HG02852 (cell line): ENCODE data around the gene KCNK1.
"Not testable (repeated sequence)": the region's sequence is repeated elsewhere in the genome, so short reads cannot be mapped to it uniquely, and the experiment has no call there.

Experiments used
- ATAC-seq: cut with Tn5 transposase; IDR thresholded peaks from one replicate; pipeline ENCODE4 v1.9.1; 2021; ENCODE audit warnings: mild to moderate bottlenecking, moderate library complexity; ENCODE audit not compliant: unreplicated experiment

KCNK1 gene

DNA sequence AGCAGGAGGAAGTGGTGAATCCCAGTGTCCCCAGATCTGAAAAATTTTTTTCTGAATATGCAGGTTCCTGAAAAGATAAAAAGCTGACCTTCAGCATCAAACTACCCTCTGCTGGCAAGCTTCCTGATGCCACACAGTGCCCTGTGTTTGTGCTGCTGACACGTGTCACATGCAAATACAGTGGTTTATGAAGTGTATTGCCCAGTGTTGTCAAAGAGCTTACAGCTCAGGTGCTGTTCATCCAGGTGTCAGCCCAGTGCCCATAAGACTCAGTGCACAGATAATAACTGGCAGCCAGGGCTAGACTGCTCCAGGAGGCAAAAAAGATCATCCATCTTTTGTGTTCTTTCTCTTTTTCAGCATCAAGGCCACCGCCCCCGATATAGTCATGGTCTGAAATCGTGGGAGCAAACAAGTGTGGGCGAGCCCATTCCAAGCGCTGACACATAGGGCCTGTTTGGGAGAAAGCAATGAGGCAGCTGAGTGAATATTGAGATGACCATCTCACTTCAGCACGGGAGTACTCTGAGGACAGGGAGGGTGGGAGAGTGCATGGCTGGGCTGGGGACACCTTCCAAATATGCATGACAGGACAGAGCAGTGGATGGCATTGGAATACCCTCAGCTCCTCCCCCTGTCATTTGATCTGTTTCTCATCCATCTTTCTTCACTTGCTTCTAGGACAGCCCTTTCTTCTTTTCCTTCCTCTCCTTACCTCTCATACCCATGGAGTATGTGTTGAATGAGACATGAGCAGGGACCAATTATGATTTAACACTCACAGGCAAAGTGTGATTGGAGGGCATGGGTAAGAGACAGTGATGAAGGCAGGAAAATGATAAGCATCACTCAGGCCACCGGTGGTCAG, 6.4 kb upstream of the KCNK1 start:
- ATAC-seq: no peak

DNA sequence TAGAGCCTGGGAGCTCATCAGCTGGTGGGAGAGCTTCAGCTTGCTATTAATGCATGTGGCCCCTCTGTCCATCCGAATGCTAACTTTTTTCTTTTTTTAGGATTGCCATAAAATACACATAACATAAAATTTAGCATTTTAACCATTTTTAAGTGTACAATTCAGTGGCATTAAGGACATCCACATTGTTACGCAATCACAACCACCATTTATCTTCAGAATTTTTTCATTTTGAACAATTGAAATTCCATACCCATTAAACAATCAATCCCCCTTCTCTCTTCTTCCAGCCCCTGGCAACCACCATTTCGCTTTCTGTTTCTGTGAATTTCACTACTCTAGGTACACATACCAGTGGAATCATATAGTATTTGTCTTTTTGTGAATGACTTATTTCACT, 4.9 kb upstream of the KCNK1 start:
- no peak for ATAC-seq

DNA sequence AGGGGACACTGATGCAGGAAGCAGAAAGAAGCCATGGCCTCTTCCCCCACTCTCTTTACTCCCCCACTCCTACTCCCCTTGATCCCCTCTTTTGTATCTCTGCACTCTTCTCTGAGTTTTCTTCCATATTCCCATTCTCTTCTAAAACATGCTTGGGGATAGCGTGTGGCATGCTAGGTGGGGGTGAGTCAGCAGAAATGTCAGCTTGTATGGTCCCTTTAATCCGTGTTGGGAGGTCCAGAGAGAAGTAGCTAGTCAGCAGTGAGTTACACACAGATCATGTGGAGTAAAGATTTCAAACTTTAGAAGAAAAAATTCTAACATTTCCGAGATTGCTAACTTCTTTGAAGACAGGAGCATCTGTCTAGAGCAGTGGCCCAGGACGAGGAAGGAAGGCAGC, 4.0 kb upstream of the KCNK1 start:
- ATAC-seq: no peak

DNA sequence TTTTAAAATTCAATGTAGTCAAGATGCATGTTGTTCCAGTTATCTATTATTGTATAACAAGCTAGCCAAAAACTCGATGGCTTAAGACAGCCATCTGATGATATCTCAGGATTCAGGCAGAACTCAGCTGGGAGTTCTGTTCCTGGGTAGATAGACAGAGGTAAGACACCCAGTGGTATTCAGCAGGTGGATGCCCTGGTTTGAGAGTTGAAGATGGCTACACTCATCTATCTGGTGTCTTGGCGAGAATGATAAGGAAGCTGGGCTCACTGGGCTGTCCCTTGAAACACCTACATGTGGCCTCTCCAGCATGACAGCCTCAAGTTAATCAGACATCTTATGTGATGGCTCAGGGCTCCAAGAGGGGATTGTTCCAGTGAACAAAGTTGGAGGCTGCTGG, 3.3 kb upstream of the KCNK1 start:
- no peak for ATAC-seq

DNA sequence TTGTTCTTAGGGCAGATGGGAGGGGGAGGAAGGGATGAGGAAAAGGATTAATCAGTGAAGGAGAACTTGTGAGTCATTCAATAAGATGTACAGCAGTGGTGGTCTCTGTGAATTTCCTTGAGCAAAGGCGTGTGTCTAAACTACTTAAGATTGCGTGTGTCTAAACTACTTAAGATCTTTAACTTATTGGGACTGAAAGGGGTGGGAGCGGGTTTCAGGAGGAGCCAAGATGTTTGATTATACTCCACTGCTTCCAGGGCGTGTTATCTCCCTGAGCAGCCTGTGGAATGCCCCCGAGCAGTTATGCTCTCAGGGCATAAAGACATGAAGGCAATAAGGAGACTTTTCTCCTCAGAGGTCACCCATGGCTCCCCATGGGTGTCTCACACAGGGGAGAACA, 2.5 kb upstream of the KCNK1 start:
- ATAC-seq: not testable (repeated sequence)

DNA sequence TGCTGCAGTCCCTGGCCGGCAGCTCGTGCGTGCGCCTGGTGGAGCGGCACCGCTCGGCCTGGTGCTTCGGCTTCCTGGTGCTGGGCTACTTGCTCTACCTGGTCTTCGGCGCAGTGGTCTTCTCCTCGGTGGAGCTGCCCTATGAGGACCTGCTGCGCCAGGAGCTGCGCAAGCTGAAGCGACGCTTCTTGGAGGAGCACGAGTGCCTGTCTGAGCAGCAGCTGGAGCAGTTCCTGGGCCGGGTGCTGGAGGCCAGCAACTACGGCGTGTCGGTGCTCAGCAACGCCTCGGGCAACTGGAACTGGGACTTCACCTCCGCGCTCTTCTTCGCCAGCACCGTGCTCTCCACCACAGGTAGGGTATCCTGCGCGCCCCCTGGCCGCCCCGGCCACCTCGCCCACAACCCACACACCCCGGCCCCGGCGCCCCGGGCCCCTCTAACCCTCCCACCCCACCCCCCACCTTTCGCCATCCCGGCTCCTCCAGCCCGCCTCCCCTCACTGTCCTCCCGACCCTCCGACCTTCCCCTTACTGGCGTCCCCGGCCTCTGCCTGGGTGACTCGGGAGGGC, 352 bp downstream of the KCNK1 start:
- peak; percentile 42 for ATAC-seq

DNA sequence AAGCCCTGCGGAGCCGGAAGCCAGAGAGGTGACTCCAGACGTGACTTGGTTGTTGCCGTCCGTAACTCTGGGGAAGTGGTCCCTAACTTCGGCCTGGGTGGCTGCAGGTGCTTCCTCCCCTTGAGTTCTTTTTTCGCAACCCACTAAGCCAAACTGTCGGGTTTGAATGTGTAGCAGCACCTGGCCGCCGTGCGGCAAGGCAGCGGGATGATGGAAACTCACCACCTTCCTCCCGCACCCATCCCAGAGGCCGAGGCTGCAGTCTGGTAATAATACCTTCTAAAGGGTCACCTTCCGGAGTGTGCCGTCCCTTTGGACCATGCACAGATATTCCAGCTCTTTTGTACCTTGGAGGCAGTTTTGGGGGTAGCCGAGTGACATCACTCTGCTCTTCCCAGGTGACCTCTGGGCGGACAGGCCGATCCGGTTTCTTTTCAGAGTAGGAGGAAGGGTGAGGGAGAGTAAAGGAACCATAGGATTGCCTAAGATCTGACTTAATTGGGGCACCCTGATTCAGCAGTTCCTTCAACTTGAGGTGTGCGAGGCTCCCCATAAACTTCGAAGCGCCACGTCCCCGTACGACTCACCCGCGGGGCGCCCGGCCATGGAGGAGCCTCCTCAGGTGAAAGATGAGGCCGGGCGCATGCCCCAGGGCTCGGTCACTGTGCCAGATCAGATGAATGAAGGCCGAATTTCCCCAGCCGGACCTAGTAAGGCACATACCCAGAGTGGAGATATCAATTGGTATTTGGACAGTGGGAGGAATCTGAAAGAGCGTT, 1.0 kb downstream of the KCNK1 start:
- ATAC-seq: peak; percentile 38

DNA sequence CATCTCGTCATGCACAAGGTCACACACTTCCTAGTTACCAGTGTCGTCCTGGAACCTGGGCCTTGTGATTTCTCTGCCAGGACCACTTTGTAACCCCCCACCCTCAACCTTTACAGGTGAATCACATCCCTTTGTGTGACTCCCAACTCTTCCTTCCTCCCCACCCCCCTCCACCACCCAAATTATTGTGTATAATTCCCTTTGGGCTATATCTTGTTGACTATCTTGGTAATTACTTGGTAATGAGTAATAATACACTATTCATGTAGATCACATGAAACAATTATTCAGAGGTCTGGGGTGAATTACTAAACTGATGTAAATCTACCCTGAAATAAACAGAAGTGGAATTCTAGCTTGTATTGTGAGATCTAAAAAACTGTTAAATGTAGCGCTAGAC, 1.7 kb downstream of the KCNK1 start:
- no peak for ATAC-seq

DNA sequence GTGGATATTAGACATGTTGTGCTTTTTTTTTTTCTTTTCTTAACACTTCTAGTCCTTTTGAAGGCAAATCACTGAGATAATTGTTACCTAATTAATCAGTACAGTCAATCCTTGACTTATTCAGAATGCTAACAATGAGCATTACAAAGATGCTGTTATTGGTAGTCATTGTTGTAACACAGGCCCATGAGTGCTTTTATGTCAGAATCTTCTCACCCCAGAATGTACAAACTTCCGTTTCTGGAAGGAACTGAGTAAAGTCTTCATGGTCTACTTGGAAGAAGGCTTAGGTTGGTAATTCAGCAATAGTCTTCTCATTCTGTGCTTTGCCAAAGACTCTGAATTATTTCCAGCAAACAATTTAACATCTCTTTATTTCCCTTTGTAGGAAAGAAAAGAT, 3.1 kb downstream of the KCNK1 start:
- no peak for ATAC-seq

DNA sequence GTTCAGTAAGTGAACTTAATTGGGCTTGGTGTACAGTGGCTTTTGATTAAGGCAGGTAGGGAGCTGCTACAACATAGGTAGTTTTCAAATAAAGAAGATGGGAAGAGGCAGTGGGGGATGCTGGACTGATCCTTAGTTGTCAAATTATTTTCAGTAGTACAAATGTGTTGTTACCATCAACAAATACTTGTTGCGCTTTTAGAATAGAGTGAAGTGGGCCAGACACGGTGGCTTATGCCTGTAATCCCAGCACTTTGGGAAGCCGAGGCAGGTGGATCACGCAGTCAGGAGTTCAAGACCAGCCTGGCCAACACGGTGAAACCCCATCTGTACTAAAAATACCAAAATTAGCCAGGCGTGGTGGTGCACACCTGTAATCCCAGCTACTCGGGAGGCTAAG, 5.5 kb downstream of the KCNK1 start:
- ATAC-seq: not testable (repeated sequence)

DNA sequence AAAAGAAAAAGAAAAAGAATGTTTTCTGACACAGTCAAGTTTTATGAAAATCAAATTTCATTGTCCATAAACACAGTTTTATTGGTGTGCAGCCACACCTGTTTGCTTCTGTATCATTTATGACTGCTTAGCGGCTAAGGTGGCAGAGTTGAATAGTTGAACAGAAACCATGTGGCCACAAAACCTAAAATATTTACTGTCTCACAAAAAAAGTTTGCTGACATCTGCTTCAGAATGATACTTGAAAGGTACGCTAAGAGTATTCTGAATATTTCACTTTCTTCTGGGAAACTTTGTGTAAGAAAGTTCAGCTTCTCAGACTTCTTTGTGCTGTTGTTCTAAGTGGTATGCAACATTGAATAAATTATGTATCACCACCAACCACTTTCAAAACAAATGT, 6.2 kb downstream of the KCNK1 start:
- peak; percentile 60 for ATAC-seq

DNA sequence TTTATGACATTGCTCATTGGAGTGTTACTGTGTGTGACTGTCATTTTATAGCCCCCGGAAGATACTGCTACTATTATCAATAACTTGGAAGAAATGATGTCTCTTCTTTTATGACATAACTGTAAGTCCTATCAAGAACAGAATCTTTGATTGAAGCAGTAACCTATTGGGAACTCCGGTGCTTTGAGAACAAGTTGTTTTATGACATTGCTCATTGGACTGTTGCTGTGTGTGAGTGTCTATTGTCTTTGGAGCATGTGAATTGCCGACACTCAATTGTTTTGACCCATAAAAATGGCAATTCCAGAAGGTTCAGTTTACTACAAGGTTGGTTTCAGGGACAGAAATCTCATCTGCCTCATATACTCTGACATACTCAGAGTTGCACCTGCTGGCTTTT, 8.0 kb downstream of the KCNK1 start:
- ATAC-seq: no peak

DNA sequence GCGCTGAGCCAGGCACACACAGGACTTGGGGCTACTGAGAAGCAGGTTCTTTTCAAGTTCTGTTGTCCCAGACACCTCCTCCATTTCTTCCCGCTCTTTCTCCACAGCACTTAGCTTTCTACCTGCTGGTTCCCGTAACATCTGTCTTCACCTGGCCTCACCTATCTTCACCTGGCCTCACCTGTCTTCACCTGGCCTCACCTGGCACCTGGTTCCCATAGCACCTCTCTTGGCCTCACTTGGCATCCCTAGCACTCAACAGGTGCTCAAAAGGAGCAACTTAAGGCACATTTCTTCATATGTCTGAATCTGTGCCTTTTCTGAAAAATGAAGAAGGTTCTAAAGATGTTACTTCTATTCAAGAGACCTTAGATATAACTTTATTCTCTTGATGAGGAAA, 10.4 kb downstream of the KCNK1 start:
- ATAC-seq: no peak

DNA sequence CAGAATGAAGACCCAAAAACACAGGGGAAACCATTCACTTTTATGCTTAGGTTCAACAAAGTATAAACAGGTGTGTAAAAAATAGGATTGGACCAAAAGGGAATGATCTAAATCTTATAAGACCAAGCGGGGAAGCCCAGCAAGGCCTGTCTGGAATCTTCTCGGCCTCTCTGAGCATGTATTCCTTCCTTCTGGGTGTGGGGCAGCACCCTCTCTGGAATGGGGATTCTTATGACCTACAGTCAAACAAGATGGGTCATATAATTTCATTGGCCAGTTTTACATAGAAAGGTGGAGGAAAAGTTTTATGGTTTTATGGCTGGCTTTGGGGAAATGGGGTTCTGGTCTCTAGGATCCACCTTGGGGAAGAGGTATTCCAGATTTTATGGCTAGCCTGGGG, 11.2 kb downstream of the KCNK1 start:
- ATAC-seq: no peak

DNA sequence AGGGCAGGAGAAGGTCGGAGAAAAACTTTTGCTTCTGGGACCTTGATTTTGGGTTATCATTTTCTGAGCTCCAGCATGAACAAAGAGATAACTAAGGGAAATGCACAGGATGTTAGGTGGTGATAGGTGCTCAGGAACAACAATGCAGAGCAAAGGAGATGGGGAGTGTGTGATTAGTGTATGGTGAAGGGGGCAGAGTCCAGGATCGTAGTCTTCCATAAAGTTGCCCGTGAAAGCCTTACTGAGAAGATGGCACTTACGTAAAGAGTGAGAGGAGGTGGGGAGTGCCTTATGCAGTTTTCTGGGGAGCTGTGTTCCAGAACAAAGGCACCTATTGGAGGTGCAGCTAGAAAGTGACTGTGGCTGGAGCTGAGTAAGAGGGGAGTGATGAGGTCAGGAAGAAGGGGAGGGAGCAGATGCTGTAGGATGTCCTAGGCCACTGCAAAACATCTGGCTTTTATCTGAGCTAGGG, 11.6 kb downstream of the KCNK1 start:
- ATAC-seq: no peak

DNA sequence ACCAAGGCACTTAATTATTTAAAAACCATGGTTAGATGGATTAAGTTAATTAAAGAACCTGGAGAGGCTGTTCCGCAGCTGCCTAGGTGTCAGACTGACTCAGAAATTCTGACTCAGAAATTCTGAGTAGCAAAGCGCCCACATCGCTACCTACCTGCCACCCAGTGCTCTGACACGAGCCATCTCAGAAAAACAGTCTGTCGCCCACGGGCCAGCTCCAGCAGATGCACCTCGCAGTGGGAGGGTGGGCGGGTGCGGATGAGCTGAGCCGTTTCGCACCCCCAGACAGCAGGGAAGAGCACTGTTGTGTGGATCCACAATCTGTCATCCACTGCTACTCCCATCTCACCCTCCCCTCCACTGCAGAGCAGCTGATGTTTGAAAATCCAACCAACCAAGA, 13.5 kb downstream of the KCNK1 start:
- no peak for ATAC-seq

DNA sequence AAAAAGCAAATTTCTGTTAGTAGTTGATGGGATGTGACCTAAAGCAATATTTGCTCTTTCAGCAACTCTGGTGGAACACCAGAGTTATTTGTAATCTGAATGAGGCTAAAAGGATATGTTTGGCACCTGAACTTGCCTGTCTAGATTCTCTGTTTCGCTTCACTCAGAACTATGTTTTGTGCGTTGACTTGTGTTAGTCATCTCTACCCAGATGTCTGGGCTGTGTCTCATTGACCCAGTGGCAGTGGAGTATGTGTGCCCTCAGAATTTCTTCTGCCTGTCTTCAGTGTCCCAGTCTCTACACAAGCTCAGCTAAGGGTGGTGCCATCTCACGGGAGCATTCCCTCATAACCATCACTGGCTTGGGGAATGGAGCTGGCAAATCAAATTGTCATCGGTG, 13.9 kb downstream of the KCNK1 start:
- no peak for ATAC-seq

DNA sequence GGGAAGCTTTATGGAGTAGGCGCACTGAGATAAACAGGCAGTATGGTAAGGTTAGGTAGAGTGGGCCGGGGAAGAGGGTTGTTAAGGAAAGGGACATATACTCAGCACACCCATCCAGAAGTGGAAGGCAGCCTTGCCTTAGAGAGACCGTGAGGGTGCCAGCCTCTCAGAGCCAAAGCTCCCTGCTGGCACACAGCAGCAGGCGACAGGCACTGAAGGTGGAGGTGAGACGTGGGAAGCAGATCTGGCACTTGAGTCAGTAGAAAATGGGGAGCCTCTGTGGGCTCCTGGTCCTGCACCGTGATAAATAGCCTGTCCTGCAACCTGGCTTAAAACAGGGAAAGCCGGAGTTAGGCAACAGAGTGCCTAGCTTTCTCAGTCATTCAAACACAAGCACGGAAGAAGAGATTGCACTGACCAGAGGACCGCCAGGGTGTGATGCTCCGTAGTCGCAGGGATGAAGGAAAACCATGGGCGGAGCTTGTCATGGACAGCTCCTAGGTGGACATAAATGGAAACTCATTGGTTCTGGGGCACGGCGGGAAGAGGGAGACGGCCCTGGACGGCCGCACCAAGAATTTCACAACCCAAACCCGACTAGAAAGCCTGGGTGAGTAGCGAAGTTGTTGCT, 15.5 kb downstream of the KCNK1 start:
- no peak for ATAC-seq

DNA sequence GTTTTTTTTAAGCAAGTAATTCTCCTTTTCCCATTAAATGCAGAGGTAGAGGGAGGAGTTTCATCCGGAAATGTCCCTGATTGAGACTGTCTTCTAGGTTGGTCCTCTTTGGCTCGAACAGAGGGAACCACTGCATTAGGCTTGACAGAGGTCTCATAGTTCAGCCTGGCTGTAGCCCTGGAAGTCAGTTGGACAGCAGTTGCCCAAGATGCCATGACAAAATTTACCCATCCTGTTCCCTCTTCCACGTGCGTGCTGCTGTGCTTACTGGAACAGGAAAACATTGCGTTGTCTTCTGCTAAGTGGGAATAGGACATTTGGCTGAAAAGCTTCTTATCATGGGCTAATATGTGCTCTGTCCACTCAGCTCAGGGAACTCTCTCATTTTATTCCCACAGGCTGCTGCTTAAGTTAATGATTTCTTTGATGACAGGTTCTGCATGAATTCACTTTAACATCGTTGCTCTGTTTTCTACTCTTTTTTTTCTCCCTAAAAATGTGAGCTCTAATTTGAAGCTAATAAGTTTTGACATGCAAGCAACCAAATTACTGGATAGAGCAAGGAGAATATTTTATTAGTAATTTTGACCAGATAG, 18.0 kb downstream of the KCNK1 start:
- ATAC-seq: no peak

DNA sequence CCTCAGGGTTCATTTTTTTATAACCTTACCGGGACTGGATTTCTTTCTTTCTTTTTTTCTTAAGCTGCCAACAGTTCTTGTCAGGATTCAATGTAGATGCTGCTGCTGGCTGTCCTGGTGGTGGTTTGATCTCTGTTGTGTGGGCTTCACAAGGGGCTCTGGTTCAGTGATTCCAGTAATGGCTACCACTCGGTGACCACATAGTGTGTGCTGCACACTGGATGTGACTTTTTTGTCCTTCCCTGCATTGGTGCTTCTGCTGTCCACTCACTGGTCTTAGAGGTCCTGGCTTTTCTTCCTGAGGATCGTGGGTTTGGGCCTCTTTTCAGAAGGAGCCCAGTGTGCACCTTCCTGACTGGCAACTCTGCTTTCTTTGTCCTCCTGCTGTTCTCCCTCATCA, 18.5 kb downstream of the KCNK1 start:
- ATAC-seq: no peak
